Kidney glomerular epithelial cell (primary cell): ENCODE measurements around the gene MACROD2.
A peak's percentile ranks its signal among the peaks of the same experiment; 100 is the strongest.
"Not testable (repeated sequence)": the region's sequence is repeated elsewhere in the genome, so short reads cannot be mapped to it uniquely, and the experiment has no call there.

Experiments
- DNase-seq: peaks from one replicate; lab custom pipeline; 2025; lab: John Stamatoyannopoulos, UW

The MACROD2 gene

GRCh38 chr20:15362849-15363248 is 1367.5 kb downstream of the MACROD2 start:
- DNase-seq, result no peak

- no peak for DNase-seq
Observed at GRCh38 chr20:15364781-15365180, 1369.5 kb downstream of the MACROD2 start.

DNA sequence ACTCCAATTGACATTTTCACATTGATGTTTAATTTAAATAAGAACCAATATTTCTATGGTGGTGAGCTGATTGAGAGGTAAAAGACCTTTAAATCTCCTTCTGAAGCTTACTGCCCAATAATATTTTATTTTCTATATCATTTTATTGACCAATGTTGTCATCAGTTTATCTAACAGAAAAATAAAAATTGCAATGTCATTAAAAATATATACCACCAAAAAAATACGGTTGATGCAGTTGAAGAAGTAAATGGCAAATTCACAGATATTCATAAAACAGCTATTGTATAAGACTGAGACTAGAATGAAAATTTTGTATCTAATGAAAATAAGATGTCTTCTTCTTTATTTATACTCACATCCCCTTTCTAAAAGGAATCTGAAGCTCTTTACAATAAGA is 1375.1 kb downstream of the MACROD2 start:
- DNase-seq, result no peak

DNA sequence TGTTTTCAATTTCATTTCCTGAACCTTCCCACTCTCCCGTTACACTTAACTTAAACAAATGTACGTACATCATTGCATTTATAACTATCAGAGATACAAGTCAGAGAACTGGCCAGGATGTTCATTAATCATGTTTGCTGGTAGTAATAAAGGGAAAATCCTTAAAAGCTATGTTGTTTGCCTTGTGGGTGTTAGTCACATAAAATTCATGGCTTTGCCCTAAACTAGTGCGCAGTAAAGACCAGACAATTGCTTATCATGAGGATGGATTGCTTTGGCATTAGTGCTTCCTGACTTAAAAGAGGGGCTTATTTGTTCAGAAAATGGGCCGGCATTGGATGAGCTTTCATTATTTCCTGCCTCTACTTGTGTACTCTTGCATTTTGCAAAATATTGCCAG is 1379.4 kb downstream of the MACROD2 start:
- no peak for DNase-seq

DNA sequence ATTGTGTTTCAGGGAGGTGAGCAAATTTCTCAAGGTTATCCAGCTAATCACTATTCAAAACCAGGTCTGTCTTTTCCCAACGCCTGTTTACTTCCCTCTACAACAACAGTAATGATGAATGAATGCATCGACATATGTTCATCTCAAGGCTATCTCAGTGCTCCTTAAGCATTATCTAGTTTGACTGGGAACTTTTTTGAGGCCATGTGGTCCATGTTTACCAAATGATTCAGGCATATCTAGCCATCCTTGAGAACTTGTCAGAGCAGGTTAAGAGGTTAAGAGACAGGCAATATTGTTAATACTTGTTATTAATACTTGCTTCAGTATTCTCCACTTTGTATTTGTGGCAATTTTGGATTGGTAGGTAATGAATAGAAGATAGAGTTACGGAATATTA is 1380.5 kb downstream of the MACROD2 start:
- no peak for DNase-seq

DNA sequence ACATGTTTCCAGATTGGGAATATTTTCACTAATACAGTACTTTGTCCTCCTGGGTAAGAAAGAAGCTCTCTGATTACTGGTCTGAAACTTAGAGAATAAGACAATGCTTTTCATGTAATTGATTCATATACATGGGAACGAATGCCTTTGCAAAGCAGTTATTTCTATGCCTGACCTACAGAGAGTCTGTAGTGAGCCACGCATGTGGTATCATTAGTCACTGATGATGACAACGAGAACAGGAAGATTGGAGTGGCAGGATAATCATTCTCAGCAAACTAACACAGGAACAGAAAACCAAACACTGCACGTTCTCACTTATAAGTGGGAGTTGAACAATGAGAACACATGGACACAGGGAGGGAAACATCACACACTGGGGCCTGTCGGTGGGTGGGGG is 1382.3 kb downstream of the MACROD2 start:
- not testable (repeated sequence) for DNase-seq

DNA sequence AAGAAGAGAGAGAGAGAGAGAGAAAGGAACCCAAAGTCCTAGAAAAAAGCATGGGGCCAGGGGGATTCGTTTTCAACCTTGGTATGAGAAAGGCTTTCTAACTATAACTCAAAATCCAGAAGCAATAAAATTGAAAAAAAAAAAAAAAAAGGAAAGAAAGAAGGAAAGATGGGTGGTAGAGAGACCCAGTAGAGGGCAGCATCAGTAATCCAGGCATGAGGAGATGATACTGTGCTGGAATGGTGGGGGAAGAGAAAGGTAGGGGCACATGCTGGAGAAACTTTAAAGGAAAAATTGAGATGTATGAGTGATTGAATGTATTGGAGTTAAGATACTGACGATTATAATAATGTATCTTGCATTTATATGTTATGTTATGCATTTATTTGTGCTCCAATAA is 1382.8 kb downstream of the MACROD2 start:
- no peak for DNase-seq

- no peak for DNase-seq
Observed at GRCh38 chr20:15379681-15380296, 1384.5 kb downstream of the MACROD2 start.

- no peak for DNase-seq
Observed at GRCh38 chr20:15380770-15381169, 1385.5 kb downstream of the MACROD2 start.

GRCh38 chr20:15387228-15387627 is 1391.9 kb downstream of the MACROD2 start:
- DNase-seq, result no peak

- DNase-seq, result no peak
Observed at GRCh38 chr20:15395457-15395856, 1400.1 kb downstream of the MACROD2 start.

DNA sequence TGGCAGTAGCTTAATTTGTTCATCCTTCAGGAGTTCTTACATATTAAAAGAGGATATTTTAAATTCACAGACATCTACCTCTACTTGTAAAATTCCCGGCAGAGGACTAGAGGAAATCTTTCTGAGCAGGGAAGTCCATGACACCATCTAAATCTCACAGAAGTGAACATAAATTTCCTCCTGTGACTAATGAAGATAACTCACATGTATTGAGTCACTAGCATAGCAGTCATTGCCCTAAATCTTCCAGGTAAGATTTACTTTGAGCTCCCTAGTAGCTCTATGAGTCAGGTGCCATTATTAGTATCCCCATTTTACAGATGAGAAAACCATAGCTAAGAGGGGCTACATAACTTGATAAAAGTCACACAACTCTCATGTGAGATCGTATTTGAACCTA is 1400.7 kb downstream of the MACROD2 start:
- no peak for DNase-seq

GRCh38 chr20:15396900-15397299 is 1401.6 kb downstream of the MACROD2 start:
- DNase-seq, result peak; percentile 46

GRCh38 chr20:15399781-15400180 is 1404.5 kb downstream of the MACROD2 start:
- DNase-seq, result no peak

DNA sequence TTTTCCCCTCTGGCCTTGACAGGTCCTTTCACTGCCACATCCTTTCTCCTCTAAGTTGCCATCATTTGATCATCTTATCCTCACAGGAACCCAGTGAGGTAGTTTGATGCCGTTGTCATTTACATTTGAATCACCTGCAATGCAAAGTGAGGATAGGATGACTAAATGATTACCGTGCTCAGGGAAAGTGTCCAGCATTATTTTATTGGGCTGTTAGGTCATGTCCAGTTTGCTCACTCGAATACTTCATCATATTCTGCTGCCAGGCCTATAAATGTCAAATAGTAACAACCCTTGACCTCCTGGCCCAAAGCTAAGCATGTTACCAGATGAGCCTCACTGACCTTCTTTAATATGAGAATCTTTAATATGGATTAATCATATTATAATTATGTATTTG is 1410.8 kb downstream of the MACROD2 start:
- no peak for DNase-seq

GRCh38 chr20:15411781-15412180 is 1416.5 kb downstream of the MACROD2 start:
- no peak for DNase-seq

GRCh38 chr20:15415908-15416307 is 1420.6 kb downstream of the MACROD2 start:
- DNase-seq, result no peak

DNA sequence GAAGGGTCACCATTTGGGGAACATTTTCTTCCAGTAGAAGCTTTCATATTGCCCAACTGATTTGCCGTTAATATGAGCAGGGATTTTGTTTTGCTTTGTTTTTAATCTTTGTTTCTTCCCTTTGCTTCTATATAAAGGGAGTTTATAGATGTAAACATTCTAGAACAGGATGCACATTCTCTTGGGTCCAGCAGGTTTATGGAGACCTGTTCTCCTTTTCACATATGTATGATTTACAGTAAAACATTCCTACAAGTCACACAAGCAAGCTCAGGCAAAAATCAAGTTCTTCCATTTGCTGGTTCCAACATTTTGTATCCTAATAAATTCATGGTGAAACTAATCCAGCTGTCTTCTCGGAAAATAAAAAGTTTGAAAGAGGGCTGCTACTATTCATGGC is 1424.5 kb downstream of the MACROD2 start:
- no peak for DNase-seq

DNA sequence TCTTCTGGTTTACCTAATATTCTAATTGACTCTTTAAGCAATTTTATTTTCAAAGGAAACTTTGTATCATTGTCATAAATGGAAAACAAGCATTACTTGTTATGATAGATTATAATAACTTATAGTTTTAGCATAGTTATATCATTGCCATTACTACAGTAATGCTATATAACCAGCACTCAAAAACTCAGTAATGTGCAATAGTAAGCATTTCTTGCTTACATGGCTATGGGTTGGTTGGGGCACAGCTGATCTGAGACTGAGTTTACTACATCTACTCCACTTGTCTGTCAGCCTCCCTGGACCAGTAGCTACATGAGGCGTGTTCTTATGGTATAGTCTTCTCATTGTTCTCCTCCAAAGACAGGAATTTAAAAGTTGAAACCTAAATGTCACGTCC is 1427.7 kb downstream of the MACROD2 start:
- no peak for DNase-seq

DNA sequence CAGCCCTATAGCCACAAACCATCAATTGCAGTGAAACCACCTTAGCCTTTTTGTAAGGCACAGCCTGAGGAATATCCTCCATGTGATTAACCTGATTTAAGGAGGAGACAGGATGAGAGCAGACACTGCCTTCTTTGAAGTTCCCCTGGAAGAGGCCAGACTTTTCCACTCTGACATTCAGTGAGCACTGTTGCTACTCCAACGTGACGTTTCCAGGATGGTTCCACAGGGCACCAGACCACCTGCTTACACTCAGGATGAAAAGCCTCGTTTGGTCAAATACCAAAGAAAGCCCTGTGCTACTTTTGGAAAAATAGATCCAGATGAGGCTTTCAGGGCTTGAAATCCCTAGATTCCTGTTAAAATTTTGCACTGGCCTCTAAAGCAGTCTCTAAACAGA is 1444.2 kb downstream of the MACROD2 start:
- DNase-seq, result no peak

- DNase-seq, result no peak
Observed at GRCh38 chr20:15440049-15440820, 1444.9 kb downstream of the MACROD2 start.

DNA sequence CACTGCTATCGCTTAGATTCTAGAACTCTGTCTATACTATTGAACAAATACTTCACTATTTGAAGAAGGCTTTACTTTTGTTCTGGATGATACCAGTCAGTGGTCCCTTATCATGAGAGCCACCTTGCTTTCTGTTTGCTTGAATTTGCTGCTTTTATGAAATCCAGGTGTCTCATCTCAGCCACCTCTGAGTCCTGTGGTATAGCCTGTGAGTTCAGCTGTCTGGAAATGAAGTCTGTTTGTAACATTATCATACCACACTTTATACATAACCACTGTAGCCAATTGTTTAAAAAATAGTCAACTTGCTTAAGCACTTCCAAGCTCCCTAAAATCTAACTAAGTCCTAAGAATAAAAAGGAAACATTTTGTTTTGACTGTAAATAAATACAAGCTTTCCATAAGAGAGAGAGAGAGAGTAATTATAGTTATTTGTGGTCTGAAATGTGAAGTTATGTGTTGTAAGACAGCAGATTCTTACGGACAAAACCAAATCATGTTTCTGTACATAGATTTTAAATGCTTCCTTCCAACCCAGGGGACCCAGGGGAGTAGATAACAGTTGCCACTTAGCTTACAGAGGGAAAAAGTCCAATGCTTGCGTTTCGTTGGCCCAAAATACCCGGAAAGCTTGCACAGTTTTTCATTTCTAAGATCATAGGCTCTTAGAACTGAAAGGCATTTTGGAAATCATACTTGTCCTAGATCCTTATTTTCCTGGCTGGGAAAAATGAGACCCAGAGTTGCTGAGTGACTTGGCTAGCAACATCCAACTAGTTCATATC is 1449.9 kb downstream of the MACROD2 start:
- DNase-seq, result no peak

- no peak for DNase-seq
Observed at GRCh38 chr20:15446373-15446772, 1451.1 kb downstream of the MACROD2 start.
